Articular chondrocyte of knee joint (primary cell): ENCODE measurements around the gene MLNR. TPM values are rescaled to one million over a fixed set of nuclear protein-coding genes. Genes with fewer than 3 reads are reported as not detected.

Source experiments
- small RNA-seq: library from RNA; depleted of rRNA; stranded (forward); fragments of <200 nt; gene quantifications from one replicate; pipeline ENCODE3, GENCODE V24; 2012
- total RNA-seq: library from RNA; depleted of rRNA; stranded (reverse); fragments of >200 nt; gene quantifications from 2 replicates; pipeline ENCODE4 v1.2.3, GENCODE V29; 2012

Gene MLNR, protein sequence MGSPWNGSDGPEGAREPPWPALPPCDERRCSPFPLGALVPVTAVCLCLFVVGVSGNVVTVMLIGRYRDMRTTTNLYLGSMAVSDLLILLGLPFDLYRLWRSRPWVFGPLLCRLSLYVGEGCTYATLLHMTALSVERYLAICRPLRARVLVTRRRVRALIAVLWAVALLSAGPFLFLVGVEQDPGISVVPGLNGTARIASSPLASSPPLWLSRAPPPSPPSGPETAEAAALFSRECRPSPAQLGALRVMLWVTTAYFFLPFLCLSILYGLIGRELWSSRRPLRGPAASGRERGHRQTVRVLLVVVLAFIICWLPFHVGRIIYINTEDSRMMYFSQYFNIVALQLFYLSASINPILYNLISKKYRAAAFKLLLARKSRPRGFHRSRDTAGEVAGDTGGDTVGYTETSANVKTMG
- not detected in 2 replicates for total RNA-seq

DNA sequence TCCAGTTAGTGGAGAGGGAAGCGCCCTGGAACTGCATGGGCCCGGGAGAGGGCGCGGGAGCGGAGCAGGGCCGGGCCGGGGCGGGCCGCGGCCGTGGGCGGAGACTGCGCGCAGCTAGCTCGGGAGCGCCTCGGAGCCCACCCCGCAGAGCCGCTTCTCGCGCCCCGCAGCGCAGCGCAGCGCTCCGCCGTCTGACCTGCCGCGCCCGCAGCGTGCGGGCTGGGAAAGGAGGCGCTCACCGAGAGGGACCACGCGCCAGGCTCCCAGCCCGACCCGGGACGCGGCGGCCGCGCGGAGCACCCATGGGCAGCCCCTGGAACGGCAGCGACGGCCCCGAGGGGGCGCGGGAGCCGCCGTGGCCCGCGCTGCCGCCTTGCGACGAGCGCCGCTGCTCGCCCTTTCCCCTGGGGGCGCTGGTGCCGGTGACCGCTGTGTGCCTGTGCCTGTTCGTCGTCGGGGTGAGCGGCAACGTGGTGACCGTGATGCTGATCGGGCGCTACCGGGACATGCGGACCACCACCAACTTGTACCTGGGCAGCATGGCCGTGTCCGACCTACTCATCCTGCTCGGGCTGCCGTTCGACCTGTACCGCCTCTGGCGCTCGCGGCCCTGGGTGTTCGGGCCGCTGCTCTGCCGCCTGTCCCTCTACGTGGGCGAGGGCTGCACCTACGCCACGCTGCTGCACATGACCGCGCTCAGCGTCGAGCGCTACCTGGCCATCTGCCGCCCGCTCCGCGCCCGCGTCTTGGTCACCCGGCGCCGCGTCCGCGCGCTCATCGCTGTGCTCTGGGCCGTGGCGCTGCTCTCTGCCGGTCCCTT is at the start of gene MLNR:
Gene MLNR (plus strand): TSS at position 303 of the 820 bp plus-strand sequence. CDS start 0 bp downstream, at position 303.

DNA sequence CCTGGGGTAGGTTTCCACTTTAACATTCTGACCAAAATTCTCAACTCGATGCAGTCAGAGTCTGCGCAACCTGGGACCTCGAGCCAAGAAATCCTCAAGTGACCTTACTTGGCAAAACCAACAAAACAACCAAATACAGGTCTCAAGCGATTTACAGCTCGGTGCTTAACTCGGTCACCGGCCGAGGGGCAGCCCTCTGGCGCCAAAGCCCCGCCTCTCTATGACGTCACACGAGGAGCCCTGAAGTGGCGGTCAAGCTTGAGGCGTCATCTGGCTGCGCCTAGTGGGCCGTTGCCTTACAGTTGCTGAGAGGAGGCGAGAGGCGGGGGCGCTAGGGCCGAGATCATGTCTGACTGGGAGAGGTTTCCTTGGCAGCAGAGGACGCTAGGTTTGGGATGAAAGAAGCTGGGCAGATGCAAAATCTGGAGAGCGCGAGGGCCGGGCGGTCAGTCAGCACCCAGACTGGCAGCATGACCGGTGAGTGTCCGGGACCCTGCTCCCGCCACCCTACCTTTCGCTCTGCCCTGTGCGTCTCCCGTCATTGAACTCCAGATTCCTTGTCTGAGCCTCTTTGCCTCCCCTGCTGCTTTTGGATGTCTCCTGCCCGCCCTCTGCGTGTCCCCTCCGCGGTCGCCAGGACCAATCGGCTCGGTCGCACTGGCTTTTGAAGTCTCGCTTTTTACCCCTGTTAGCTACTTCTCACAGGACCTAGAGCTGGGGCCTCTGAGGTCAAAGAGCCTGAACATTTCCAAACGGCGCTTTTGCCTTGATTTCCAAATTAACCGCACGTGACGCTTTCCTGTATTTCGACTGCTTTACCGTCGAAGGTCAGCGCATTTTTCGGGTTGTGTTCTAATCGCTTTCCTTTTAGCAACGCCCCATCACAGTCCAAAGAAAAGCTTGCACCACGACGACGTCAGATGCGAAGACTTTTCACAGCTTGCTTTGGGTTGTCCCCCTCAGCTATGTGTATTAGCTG is 27.8 kb downstream of the MLNR start, which contains the start of gene CDADC1:
Gene CDADC1 (plus strand): TSS at position 283 of the 979 bp plus-strand sequence. CDS start 113 bp downstream, at position 396.

Small RNA genes lying within 50 kb of the gene (small RNA-seq; reads per million reads assigned to genes)
- gene COX7CP1: not detected

Other genes starting within 250 kb of the MLNR start
- gene FNDC3A, start 244.4 kb upstream of the MLNR start, total RNA-seq: 127 and 140 TPM in 2 replicates
- gene CDADC1, start 27.6 kb downstream of the MLNR start, total RNA-seq: 5.9 and 6.3 TPM in 2 replicates
- 29.9 and 32.6 TPM in 2 replicates for gene CAB39L, start 223.7 kb downstream of the MLNR start, total RNA-seq
- 25.3 and 29.0 TPM in 2 replicates for gene SETDB2, start 223.9 kb downstream of the MLNR start, total RNA-seq